Inflammatory macrophage treated with lipopolysaccharide for 1 hour (primary cell): ENCODE results near the gene TGFBR3L.
A peak's percentile ranks its signal among the peaks of the same experiment; 100 is the strongest.
"Not testable (repeated sequence)": the region's sequence is repeated elsewhere in the genome, so short reads cannot be mapped to it uniquely, and the experiment has no call there.

ENCODE experiments used
- DNase-seq, 2 donors: peaks; one replicate each; pipeline ENCODE4 v3.0.0-alpha.2; 2020 to 2022

TGFBR3L gene

DNA sequence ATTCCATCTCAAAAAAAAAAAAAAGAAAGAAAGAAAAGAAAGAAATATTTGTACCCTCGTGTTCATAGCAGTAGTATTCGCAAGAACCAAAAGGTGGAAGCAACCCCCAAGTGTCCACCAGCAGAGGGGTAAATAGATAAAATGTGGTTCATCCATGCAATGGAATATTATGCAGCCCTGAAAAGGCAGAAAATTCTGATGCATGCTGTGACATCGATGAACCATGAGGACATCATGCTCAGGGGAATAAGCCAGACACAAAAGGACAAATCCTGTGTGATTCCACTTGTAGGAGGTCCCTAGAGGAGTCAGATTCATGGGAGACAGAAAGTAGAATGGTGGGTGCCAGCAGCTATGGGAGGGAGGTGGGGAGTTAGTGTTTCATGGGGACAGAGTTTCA lies 32.7 kb upstream of the TGFBR3L start:
- DNase-seq = no peak

DNA sequence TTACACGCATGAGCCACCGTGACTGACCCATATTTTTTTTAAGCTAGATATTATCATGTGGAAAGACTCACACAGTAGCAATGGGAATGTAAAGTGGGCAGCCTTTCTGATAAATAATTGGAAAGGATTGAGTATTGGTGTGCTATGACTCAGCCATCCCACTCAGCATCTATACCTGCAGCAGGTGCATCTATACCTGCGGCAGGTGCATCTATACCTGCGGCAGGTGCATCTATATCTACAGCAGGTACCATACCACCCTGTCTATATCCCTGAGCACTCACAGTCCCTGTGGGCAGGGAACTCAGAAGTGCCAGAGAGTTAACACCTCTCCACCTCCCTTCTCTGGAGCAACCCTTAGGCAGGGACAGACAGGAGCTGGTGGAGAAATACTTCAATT lies 31.5 kb upstream of the TGFBR3L start:
- DNase-seq = no peak

DNA sequence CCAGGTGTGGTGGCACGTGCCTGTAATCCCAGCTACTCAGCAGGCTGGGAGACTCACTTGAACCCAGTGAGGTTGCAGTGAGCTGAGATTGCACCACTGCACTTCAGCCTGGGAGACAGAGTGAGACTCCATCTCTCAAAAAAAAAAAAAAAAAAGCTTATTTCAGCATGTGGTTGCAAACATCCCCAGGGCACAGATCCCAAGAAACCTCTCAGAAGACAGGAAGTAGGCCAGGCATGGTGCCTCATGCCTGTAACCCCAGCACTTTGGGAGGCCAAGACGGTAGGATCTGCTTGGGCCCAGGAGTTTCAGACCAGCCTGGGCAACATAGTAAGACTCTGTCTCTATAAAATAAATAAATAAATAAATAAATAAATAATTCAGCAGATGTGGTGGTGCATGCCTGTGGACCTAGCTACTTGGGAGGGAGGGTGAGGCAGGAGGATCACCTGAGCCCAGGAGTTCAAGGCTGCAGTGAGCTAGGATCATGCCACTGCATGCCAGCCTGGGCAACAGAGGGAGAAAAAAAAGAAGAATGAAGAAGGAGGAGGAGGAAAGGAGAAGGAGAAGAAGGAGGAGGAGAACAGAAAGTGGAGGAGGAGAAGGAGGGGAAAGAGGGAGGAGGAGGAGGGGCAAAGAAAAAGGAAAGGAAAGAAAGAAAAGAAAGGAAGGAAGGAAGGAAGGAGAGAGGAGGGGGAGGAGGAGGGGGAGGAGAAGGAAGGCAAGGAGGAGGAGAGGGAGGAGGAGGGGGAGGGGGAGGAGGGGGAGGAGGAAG lies 30.6 kb upstream of the TGFBR3L start:
- DNase-seq = no peak

DNA sequence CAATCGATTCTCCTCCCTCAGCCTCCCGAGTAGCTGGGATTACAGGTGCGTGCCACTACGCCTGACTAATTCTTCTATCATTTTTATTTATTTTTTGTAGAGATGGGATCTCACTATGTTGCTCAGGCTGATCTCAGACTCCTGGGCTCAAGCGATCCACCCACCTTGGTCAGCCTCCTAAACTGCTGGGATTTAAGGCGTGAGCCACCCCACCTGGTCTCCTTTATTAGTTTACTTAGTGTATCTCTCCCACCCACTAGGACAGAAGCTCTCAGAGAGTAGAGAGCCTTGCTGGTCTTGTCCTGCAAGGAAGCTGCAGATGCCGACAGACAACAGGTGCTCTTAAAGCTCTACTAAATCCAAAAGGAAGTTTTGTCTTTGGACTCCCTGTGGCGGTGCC lies 28.8 kb upstream of the TGFBR3L start:
- DNase-seq = no peak

DNA sequence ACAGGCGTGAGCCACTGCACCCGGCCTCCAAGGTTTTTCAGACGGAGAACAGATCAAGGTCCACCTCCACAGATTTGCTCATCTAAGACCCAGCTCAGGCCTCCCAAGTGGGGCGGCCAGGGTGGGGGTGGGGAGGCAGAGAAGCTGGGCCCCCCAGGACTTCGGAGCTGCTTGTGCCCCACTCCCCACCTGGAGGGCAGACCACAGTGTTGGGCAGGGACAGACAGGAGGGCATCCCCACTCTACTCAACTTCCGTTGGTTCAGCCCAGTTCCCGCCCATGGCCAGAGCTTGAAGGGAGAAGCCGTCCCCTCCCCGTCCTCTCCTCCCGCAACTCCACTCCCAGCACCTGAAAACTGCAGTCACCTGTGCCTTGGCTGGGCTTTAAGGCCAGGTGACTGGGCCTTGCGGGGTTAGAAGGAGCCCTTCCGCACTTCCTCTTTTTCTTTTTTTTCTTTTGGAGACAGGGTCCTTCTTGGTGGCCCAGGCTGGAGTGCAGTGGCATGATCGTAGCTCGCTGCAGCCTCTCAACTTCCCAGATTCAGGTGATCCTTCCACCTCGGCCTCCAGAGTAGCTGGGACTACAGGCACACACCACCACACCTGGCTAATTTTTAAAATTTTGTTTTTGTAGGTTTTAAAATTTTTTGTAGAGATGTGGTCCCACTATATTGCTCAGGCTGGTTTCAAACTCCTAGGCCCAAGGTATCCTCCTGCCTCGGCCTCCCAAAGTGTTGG lies 27.1 kb upstream of the TGFBR3L start:
- DNase-seq = no peak

DNA sequence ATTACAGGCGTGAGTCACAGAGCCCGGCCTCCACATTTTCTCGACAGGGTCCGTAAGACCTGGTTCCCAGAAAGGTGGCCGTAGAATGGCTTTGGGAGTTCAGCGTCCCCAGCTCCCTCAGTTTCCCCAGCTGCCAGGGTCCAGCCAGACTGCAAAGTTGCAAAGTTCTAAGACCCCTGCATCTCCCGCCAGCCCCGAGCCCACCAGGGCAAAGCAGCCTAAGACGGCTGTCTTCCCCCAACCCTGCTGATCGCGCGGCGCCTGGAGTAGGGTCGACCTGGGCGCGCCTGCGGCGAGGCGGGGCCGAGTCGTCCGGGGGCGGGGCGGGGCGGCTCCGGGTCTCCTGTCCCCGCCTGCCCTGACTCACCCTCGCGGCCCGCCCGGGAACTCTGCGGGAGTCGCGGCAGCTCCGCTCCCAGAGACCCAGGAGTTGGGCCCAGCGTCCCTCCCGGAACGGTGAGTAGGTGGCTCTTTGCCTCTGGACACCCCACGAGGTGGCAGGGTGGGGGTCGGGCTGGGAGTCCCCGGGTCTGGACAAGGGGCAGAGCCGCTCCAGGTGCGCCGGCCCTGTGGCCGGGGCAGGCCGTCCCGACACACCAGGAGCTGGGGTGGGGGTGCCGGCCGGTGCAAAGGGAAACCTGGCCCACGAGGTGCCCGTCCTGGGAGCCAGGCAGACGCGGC lies 26.3 kb upstream of the TGFBR3L start, which contains the start of gene LRRC8E:
Gene LRRC8E (plus strand): TSS at position 366 of the 681 bp plus-strand sequence. CDS start 7,094 bp downstream, outside the sequence.
- peak in 1 of 2 donors; percentile 27 for DNase-seq

DNA sequence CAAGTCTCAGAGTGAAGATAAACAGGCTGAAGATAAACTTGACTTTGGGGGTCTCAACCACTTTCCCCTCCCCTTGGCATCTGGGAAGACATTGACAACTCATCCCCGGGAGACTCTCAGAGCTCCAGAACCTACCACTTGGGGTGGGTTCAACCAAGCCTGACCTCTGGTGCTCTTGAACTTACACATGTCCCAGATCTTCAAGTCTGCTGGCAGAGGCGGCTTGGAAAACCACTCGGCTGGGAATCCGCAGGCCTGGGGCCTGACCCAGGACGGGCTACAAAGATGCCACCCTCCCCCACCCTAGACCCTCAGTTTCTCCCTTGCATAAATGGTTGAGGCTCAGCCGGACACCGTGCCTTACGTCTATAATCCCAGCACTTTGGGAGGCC lies 25.8 kb upstream of the TGFBR3L start:
- no peak for DNase-seq

DNA sequence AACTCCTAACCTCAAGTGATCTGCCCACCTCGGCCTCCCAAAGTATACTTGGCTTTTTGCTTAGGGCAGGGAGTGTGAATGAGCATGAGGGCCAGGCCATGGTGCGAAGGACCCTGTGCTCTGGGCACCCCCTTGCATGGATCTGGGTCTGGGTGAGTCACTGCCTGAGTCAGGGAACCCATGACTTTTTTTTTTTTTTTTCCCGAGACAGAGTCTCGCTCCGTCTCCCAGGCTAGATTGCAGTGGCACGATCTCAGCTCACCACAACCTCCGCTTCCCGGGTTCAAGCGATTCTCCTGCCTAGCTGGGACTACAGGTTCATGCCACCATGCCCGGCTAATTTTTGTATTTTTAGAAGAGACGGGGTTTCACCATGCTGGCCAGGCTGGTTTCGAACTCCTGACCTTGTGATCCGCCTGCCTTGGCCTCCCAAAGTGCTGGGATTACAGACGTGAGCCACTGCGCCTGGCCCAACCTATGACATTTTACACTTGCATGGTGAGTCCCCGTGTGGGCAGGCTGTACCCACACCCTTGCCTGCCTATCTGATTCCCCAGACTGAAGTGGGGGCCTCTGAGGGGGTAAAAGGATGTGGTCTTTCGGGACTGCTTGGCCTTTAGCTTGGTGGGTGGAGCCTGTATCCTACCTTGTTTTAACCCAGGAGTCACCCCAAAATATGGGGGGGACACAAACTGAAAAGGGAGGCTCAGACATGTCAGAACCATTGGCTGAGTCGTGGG lies 21.1 kb upstream of the TGFBR3L start:
- DNase-seq = not testable (repeated sequence)

DNA sequence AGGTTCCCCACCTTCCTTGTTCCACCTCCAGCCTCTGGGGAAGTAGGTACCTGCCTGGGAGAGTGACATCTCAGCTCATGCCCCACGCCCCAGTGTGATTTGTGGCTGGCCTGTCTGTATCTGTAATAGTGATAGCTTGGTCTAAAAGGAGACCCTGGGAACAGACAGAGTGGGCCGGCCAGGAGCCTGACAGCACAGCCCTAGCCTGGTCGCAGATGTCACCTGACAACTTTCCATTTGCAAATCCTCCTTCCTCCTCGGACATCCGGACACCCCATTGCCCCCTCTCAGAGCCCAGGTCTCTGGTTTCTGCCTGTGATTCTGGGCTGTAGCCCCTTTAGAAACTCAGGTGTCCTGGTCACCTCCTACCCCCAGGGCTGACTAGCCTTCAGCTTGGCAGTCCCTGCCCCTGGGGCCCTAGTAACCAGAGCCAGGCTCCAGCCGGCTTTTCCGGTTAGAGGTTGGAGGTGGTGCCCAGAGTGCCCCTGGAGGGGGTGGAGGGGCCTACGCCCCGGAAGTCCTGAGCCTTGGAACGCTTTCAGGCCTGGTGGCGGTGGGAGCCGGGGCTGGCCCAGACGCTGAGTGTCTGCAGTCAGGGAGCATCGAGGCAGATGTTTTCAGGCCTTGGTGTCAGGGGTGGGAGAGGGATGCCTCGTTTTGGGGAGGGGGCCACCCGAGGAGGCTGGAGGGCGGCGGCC lies 19.9 kb upstream of the TGFBR3L start:
- no peak for DNase-seq

DNA sequence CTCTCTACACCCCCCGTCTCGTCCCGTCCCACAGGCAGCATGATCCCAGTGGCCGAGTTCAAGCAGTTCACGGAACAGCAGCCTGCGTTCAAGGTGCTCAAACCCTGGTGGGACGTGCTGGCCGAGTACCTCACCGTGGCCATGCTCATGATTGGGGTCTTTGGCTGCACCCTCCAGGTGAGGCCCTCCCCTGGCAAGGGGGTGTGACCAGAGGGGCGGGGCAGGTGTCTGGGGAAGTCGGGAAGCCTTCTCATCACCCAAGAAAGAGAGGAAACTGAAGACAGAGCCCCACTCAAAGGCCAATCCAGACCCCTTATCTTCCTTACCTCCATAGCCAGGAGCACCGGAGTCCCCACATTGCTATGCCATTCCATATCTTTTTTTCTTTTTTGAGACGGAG lies 19.1 kb upstream of the TGFBR3L start:
- DNase-seq = no peak

DNA sequence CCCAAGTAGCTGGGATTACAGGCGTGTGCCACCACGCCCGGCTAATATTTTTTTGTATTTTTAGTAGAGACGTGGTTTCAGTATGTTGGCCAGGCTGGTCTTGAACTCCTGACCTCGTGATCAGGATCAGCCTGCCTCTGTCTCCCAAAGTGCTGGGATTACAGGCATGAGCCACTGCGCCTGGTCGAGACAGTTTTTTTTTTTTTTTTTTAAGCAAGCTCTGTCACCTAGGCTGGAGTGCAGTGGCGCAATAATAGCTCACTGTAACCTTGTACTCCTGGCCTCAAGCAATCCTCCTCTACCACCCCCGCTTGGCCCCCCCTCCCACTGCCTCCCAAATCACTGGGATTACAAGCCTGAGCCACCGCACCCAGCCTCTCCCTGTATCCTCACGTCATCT lies 17.3 kb upstream of the TGFBR3L start:
- no peak for DNase-seq

DNA sequence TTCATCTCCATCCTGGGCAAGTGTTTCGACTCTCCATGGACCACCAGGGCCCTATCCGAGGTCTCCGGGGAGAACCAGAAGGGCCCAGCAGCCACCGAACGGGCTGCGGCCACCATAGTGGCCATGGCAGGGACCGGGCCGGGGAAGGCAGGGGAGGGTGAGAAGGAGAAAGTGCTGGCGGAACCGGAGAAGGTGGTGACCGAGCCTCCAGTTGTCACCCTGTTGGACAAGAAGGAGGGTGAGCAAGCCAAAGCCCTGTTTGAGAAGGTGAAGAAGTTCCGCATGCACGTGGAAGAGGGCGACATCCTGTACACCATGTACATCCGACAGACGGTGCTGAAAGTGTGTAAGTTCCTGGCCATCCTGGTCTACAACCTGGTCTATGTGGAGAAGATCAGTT lies 15.7 kb upstream of the TGFBR3L start:
- no peak for DNase-seq

DNA sequence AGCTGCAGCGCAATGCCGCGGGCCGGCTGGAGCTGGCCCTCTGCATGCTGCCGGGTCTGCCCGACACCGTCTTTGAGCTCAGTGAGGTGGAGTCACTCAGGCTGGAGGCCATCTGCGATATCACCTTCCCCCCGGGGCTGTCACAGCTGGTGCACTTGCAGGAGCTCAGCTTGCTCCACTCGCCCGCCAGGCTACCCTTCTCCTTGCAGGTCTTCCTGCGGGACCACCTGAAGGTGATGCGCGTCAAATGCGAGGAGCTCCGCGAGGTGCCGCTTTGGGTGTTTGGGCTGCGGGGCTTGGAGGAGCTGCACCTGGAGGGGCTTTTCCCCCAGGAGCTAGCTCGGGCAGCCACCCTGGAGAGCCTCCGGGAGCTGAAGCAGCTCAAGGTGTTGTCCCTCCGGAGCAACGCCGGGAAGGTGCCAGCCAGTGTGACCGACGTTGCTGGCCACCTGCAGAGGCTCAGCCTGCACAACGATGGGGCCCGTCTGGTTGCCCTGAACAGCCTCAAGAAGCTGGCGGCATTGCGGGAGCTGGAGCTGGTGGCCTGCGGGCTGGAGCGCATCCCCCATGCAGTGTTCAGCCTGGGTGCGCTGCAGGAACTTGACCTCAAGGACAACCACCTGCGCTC lies 14.8 kb upstream of the TGFBR3L start:
- DNase-seq = no peak

DNA sequence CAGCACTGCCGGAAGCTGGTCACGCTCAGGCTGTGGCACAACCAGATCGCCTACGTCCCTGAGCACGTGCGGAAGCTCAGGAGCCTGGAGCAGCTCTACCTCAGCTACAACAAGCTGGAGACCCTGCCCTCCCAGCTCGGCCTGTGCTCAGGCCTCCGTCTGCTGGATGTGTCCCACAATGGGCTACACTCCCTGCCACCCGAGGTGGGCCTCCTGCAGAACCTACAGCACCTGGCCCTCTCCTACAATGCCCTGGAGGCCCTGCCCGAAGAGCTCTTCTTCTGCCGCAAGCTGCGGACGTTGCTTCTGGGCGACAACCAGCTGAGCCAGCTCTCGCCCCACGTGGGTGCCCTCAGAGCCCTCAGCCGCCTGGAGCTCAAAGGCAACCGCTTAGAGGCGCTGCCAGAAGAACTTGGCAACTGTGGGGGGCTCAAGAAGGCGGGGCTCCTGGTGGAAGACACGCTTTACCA lies 14.2 kb upstream of the TGFBR3L start:
- DNase-seq = no peak

DNA sequence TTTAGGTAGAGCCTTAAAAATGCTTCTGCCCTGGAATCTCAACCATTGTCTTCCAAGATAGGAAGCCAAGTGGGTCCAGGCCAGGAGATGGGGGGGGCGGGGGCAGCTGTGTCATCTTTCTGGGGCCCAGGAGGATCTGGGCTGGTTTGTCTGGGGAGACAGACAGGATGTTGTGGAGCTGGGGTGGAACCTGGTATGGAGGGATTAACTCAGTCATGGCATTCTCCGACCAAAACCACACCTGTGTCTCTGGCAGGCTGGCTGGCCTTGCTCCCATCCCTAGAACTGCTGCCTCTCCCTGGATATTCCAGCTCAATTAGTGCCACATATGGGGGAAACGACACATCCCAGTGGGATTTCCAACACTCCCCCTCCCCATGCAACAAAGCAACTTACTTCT lies 13.7 kb upstream of the TGFBR3L start:
- DNase-seq = no peak

DNA sequence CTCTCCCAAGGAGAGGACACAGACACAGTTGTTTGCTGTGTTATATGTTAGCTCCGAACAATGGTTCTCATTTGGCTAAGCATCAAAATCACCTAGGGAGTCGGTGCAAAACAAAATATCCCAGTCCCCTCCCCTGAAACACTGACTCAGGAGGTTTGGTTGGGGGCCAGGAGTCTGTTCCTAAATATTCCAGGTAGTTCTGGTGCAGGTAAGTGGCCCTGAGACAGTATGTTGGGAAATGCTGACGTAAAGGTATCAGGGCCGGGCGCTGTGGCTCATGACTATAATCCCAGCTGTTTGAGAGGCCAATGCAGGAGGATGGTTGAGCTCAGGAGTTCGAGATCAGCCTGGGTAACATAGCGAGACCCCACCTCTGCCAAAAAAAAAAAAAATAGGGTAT lies 13.3 kb upstream of the TGFBR3L start:
- no peak for DNase-seq

DNA sequence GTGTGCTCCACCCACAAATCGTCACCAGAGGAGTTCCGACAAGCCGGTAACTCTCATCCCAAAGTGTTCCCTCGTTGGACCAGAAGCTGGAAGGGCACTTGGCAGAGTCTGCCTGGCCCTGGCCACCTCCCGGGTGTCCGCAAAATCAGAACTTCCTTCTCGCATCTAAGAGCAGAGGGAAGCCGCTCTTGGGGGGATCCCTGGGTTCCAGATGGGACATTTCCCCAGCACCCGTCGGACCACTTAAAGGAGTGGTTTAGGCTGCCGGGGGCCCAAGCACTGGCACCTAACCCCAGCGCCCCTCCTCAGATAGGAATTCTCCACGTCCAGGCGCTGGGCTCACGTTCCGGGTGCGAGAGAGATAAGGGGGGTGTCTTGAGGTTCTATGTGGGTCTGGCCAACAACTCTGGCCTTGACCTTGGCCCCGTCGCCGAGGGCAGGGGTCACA lies 11.8 kb upstream of the TGFBR3L start:
- DNase-seq = no peak

DNA sequence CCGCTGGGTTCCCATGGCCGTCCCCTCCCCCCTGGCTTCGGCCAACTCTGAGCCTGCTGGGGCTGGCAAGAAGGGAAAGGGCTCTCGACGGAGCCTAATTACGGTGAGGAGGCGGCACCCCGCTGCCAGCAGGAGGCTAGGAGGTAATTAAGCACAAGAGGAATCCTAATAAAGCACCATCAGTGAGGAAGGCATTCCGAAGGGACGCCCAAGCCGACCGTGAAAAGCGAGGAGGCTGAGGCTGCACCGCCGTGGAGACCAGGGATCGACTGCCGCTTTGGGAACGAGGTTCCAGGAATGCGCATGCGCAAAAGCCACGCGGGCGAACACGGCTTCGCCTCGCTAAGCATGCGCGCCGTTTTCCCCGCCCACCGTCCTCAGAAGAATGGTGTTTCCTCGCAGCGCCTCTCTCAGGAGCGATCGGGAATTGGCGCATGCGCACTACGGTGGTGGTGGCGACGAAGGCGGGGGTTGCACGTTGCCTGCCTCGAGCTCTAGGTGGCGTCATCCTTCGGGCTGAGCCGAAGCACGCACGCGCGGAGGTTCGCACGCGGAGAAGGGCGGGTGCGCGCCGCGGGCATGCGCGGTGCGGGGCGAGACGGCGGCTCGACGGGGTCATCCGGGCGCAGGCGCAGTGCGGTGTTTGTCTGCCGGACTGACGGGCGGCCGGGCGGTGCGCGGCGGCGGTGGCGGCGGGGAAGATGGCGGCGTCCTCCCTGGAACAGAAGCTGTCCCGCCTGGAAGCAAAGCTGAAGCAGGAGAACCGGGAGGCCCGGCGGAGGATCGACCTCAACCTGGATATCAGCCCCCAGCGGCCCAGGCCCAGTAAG lies 11.2 kb upstream of the TGFBR3L start, which contains the start of gene MAP2K7:
Gene MAP2K7 (plus strand): TSS at position 634 of the 830 bp plus-strand sequence. CDS start 68 bp downstream, at position 702.
- DNase-seq = peak; percentile 98 to 100

DNA sequence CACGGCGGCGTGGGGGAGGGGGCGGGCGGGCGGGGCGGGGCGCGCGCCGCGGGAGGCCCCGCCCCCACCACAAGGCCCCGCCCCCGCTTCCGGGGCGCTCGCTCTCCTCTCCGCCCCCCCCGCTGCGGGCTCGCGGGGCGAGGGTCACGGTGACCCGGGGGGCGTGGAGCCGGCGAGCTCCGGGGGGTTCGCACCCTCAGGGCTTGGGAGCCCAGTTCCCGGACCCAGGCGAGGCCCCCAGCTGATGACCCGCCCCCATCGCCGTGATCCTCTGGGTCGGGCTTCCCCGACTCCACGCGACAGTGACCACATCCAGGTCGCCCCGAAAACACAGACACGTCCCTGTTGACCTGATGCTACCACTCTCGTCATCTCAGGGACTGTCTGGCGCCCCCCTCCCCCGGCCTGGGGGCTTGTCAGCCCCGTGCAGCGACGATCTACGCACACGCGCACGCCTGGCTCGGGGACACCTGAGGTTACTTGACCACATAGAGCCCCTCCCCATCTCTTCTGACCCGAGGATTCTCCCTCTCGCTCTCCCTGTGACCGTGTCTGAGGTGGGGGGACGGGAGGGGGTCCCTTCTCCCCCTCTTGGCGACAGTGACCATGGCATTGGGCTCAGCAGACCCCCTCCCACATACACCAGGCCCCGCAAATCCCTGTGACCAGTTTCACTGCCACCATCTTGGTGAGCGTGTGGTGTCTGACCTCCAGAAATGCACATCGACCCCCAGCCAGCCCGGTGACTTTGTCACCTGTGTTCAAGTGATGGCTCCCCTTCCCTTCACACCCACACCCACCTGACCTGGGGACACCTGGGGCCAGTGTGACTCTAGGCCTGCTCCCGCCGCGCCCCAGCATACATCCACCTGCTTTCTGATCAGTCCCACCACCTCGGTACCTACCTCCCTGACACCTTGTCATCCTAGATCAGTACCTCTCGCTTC lies 10.3 kb upstream of the TGFBR3L start:
- peak; percentile 32 to 54 for DNase-seq
